Activated CD4-positive, CD25-positive, alpha-beta regulatory T cell treated with anti-CD3 and anti-CD28 coated beads, Interleukin-2, amount 50 U/mL, for 16 hours (primary cell): ENCODE results near the gene LRRC49.

Experiments
- DNase-seq: peaks from one replicate; pipeline ENCODE4 v3.0.0-alpha.2; 2020; ENCODE audit warnings: low read depth, low spot score

Gene LRRC49

DNA sequence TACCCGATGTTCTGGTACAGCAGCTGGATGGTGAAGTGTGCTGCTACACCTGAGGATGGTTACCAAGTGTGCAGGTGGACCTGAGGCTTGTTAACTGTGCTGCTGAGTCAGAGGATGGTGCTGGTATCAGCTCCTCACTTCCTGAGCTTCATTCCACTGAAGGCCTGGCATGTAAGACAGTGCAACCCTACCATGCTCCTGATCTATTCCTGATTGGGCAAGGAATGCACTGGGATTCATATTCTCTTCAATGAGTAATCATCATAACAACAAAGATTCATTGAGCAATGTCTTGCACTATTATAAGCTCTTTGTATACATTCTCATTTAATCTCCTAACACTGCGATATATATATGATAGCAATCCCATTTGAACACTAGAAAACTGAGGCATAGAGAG is 159.7 kb downstream of the LRRC49 start:
- no peak for DNase-seq

DNA sequence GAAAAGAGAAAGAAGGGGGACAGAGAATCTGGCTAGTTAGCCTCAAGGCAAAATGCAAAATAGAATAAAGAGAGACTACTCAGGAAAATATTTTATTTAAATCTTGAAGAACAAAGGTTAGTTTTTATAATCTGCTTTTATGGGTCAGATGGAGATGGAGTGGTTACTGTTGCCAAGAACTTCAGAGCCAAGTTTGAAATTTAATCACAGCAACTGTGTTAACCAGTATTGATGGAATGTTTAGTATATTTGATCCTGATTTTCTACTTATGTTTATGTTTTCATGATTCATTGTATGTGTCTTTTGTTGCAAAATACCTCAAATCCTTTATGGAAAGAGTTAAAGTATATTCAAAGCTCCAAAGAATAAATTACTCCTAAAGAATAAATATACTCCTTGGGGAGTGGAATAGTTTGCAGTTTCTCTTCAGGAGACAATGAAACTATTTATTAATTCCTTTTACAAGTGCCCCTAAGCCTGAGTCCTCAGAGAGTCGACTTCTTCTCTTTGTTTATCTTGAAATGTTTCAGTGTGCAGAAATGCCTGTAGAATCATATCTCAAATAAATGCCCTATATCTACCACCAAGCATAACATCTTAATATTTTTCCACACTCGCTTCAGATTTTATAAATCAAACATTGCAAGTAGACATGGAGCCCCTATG is 161.8 kb downstream of the LRRC49 start:
- DNase-seq = no peak

DNA sequence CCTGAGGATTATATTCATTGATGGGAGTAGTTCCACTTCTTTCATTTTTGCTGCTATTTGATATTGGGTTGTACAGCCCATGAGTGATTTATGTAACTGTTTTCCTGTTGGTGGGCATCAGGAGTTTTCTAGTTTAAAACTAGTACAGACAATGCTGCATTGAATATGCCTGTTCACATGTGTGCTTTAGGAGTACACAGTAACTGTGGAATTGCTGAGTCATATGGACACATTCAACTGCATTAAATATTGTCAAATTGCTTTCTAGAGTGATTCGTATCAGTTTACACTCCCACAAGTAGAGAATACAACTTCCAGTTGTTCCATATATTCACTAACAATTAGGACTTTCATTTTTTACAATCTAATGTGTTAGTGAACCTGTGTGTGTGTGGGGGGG is 162.8 kb downstream of the LRRC49 start:
- DNase-seq = no peak

DNA sequence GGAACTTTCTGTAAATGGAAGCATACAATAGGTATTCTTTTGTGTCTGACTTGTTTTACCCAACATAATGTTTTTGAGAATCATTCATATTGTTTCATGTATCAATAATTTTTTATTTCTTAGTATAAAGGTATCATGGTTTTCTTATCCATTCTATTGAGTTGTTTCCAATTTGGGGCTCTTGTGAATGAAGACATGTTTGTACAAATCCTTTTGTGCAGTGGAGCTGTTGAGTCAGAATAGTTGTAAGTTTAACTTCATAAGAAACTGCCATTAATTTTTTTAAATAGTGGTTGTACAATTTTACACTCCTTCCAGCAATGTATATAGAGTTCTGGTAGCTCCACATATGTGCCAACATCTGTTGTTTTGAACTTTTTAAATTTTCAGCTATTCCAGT is 163.5 kb downstream of the LRRC49 start:
- DNase-seq = no peak

DNA sequence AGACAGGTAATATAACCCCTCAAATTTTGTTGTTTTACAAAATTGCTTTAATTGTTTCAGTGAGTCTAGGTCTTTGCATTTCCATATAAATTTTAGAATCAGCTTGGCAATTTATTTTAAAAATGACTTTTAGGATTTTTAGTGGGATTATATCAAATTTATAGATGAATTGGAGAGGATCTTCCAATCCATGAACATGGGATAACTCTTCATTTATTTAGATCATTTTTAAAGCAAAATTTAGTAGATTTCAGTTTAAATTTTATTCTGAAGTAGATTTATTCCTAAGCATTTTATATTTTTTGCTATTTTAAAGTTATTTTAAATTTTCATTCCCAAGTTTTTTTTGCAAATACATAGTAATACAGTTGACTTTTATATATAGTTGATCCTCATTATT is 164.5 kb downstream of the LRRC49 start:
- DNase-seq = no peak

DNA sequence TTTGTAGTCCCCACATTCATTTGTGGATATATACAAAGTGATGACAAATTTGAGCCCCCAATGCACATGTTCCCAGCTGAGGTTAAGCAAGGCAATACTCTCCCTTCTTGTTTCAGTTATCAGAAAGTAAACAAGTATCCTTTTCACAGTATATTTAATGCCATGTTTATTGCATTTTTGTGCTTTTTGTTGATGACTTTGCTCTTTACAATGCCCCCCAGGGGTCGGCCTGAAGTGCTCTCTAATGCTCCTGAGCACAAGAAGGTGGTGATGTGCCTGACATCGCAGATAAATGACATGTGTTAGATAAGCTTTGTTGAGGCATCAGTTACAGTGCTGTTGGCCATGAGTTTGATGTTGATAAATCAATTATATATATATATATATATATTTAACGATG is 165.0 kb downstream of the LRRC49 start:
- no peak for DNase-seq

DNA sequence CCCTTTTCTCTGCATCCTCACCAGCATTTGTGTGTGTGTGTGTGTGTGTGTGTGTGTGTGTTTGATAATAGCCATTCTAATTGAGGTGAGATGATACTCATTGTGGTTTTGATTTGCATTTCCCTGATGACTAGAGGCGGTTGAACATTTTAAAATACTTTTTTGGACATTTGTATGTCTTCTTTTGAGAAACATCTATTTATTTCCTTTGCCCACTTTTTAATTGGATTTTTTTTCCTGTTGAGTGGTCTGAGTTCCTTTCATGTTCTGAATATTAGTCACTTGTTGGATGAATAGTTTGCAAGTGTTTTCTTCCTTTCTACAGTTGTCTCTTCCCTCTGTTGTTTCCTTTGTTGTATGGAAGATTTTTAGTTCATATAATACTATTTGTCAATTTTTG is 168.4 kb downstream of the LRRC49 start:
- DNase-seq = no peak

DNA sequence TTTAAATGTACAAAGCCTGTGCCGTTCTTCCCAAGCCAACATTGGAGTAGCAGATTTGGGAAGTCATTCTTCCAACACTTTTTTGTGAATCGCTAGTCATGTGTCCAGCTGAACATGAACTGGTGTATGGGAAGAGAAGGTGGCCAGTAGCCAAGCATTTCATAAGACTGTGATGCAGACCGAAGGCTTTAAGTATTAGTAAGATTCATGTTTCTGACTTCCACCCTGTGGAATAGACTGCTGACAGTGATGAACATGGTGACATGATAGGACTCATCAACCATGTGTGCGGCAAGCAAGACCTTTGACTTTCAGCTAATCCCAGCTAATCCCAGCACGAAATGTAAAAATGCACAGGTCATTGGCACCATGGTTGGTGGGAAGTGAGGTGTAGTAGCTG is 174.4 kb downstream of the LRRC49 start:
- no peak for DNase-seq

DNA sequence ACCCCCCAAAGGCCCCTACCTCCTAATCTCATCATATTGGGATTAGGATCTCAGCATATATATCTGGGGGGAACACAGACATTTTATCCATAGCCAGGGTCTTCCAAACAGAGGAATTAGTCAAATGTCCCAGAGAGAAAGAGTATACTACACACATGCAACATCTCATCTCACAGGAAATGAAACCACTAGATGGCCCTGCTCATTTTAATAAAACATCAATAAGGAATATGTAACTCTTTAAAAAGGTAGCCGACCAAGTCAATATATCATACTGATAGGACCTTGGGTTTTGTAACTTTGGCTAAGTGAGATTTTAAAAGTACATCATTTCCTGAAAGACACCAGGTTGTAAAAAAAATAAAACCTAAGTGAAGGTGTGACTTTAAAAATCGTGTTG is 177.1 kb downstream of the LRRC49 start:
- DNase-seq = no peak

DNA sequence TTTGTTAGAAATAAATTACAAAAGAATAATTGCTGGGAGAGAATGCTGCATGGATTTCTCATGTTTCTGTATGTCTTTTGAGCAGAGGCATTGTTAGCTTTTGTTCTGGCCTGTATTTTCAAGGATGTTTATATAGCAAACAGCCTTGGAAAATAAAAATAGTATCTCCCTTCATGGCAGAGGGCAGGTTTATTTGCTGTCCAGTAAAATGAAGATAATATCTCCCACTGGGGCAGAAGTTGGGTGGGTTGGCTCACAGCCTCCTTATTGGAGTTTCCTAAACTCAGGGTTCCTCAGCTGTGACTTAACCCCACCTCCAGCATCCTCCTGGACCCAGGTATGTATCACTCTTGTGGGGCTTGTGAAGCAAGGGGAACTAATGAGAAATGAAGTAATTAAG is 178.9 kb downstream of the LRRC49 start:
- no peak for DNase-seq

DNA sequence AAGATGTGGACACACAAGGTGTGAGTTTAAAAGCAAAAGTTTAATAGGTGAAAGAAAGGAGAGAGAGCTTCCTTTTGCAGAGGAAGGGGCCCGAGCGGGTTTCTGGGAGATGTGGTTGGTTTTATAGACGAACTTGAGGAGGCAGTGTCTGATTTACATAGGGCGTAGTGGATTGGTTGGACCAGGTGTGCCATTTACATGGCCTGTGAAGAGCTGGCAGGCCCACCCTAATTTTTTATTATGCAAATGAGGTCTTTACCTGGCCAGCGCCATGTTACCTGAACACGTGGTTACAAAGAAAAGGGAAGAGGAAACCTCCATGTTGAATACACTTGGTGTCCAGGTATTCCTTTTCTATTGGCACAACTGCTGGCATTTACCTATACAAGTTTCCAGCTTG is 179.8 kb downstream of the LRRC49 start:
- DNase-seq = no peak

DNA sequence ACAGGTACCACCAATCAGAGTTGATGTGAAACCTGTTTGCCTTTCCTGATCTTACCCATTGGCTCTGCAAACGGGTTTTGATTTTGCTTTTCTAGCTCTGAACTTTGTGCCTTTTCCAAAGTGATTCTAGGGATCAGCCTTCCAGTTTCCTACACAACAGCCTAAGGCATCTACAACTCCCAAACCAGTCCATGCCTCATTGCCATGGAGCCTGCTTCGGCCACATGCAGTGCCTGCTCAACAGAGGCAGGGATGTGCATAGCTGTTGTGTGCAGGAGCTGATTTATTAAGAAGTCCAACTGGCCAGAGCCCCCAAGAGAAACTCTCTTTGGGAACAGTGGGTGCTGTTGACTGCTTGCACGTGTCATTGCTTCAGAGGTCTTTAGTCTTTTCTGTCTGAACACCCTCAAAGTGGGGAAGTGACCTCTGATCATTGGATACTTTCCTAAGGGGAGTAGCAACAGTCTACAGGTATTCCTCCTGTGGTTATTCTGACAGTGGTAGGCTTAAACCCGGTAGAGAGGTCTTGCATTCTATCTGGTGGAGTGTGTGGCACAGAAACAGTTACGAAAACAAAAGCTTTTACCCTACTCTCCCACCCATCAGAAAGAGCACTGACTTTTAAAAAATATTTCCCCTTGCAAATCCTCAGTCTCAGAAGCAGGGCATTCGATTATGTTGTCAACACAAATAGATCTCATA is 186.0 kb downstream of the LRRC49 start:
- DNase-seq = no peak

DNA sequence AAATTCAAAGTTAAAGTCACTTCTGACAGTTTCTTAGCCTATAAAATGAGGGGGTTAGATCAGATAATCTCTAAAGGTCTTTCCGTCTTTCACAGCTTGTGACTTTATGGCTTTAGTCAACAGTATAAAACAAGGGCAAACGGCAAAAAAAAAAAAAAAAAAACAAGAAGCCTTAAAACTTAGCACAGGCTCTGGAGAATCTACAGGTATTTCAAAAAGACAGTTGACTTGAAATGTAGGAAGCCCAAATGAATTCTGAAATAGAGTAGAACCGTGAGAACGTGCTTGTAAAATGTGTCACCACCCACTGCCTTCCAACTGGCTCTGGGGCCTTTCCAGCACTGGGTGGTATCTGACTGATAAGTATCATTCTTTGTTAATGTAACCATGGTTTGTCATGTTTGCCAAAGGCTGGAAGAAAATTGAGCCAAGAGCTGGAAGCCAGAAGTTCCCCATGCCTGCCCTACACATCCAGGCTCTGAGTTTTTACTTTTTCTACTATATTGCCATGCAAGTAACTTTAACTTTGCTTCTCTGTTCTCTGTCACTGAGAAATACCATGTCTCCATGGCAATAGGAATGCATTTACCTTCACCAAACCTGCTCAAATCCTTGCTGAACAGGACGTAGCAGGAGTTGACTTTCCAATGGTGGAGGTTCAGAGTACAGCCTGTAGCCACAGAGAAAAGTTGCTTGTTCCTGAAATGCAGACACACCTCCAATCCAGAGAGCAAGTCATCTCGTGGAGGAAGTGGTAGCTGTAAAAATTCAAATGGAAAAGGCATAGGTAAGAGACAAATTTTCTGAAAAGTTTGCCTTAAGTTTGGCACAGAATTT is 186.8 kb downstream of the LRRC49 start:
- DNase-seq = no peak

DNA sequence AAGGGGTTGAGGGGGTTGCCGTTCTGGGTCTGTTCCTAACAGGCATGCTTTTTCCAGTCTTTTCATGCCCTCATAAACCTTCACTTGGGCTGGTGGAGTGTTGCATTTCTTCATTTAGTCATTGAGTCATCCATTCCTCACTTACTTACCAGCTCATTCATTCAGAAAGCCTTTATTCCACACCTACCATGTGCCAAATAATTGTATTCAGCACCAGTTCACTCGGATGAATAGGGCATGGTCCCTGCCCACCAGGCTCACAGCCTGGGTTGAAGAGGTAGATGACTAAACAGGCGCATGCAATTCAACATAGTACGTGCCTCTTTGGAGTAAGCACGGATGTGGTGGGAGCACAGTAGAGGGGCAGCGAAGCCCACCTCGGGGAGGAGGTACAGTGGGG is 187.5 kb downstream of the LRRC49 start:
- no peak for DNase-seq

DNA sequence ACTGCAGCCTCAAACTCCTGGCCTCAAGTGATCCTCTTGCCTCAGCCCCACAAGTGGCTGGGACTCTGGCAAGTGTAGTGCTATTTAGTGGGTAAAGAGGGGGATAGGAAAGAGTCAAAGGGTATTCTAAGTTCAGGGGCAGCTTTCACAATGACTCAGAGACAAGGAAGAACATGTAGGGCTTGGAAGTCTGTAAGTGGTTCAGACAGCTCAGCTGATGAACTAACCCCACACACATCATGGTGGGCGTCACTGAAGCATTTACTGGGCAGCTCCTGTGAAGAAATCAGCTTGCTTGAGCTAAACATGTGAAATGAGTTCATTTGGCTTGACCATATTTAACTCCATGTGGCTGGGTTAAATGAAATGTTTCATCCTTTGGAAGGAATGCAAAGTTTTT is 188.1 kb downstream of the LRRC49 start:
- DNase-seq = no peak

DNA sequence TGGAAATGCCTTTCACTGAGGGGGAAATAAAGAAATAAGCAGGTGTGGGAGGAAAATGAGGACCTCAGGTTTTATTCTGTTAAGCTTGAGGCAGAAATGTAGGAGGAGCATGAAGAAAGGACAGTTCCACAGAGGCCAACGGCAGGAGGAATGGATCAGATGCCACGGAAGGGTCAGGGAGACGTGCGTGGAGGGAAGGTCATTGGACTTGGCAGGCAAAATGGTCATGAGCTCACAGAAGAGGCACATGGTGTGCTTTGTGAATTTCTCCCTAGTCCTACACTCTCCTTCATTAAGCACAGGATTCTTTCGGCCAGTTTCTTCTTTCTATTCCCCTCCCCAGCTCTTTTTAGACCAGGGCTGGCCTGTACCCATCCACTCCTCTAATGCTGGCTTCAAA is 190.2 kb downstream of the LRRC49 start:
- no peak for DNase-seq

DNA sequence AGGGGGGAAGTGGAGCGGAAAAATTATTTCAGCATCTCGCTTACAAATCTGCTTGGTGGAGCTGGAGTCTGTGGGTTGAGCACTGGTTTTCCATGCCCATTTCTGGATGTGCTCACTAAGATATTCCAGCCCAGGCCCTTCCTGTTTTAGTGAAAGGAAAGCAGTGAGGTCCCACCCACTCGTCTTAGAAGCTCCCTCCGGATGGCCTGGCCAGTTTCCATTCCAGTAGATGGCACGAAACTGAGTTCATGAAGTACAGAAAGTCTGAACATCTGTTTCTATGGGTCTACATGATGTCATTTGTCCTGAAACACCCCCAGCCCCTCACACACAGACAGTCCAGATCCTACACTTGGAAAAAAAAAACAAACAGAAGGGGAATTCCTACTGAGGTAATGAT is 190.7 kb downstream of the LRRC49 start:
- DNase-seq = no peak

DNA sequence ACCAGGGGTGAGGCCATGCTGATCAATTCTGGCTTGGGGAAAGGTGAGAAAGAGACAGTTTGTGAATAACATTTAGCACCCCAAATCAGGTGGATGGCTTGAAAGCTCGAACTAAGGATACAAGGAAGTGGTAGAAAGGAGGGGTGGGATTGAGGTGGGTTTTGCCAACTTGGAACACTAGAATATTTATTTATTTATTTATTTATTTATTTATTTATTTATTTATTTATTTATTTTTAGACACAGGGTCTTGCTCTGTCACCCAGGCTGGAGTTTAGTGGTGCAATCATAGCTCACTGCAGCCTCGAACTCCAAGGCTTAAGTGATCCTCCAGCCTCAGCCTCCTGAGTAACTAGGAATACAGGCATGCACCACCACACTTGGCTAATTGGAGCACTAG is 191.6 kb downstream of the LRRC49 start:
- no peak for DNase-seq

DNA sequence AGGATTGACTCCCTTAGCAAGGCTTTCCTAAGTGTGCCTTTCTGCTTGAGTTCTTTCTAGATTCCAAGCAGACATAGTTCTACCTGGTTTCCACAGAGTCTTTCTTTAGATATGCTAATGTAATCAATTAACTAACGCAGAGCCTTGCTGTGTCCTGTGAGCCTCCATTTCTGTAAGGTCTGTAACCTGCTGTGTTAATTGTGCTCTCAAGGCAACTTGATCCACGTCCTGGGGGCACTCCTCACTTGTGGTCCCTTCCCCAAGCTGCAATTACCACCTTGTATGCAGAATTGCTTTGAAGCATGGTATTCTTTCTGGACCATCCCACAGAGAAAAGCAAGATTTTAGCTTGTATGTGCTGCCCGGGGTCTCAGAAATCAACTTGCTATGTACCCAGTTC is 193.2 kb downstream of the LRRC49 start:
- DNase-seq = no peak

DNA sequence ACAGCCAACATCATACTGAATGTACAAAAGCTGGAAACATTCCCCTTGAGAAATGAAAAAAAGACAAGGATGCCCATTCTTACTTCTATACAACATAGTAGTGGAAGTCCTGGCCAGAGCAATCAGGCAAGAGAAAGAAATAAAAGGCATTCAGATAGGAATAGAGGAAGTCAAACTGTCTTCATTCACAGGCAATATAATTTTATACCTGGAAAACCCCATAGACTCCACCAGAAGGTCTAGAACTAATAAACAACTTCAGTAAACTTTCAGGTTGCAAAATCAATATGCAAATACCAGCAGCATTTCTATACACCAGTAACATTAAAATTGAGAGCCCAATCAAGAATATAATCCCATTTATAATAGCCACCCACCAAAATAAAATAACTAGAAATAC is 195.5 kb downstream of the LRRC49 start:
- no peak for DNase-seq

DNA sequence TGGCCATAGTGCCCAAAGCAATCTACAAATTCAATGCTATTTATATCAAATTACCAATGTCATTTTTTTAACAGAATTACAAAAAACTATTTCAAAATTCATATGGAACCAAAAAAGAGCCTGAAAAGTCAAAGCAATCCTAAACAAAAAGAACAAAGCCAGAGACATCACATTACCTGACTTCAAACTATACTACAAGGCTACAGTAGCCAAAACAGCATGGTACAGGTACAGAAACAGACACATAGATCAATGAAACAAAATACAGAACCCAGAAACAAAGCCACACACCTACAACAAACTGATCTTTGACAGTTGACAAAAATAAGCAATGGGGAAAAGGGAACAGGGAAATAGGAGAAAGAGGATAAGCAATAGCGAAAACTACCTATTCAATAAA is 196.1 kb downstream of the LRRC49 start:
- no peak for DNase-seq

DNA sequence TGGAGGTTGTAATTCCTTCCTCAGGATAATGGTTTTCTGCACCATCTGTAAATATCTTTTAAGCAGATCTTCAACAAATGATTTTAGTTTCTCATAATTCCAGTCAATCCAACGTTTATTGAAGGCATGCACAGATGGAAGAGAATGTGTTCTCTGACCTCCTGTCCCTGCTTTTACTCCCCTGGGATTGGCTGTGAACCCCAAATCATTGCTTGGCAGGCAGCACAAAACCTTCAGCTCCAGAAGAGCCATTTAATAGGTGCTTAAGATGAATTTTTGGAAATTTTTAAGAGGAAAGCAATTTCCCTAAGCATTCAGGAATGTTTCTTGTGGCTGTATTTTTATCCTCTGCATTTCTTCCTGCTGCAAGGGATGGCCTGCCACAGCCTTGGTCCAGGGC is 197.2 kb downstream of the LRRC49 start:
- no peak for DNase-seq

DNA sequence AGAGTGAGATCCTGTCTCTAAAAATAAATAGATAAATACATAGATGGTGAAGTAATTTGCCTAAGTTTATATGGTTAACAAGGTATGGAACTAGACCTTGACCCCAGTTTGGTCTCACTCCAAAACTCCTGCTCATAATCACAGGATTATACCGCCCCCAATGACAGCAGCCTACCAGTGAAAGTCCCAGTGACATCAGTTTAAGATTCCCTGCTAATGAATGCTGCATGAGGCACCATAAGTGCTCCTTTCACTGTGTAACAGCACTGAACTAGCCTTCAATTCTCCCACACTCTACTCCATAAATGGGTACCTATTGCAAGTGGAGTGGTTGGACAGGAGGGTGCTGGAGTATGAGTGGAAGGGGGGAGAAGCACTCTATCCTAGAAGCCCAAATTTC is 199.0 kb downstream of the LRRC49 start:
- no peak for DNase-seq
